Activated B cell treated with CpG ODN at 0.5 μM for 24 hours (primary cell): ENCODE measurements around the gene ABAT. TPM values are rescaled to one million over a fixed set of nuclear protein-coding genes. Genes with fewer than 3 reads are reported as not detected.

Experiments
- ATAC-seq: fragments of 200-7000 bp; cut with Tn5 transposase; one replicate; pipeline ENCODE4 v1.10.0; 2021; ENCODE audit warnings: low read depth, mild to moderate bottlenecking, moderate library complexity
- CTCF ChIA-PET: fragments of 350-600 bp; sonication (Branson Sonifier 250); formaldehyde crosslinking; loops from one replicate; lab custom pipeline; 2021; ENCODE audit warnings: antibody characterized with exemption; lab: Charles Lee
- POLR2A ChIA-PET: fragments of 350-600 bp; sonication (Branson Sonifier 250); formaldehyde crosslinking; loops from one replicate; lab custom pipeline; 2021; ENCODE audit warnings: antibody characterized with exemption; lab: Charles Lee
- DNase-seq: peaks from one replicate; pipeline ENCODE4 v3.0.0; 2022
- H3K27ac Mint-ChIP-seq: one replicate; pipeline ENCODE4 v1.8.0; 2020; ENCODE audit warnings: mixed read lengths
- H3K27me3 Mint-ChIP-seq: one replicate; pipeline ENCODE4 v1.8.0; 2021; ENCODE audit warnings: mixed read lengths
- H3K36me3 Mint-ChIP-seq: one replicate; pipeline ENCODE4 v1.8.0; 2021; ENCODE audit warnings: low read depth, mixed read lengths
- H3K4me1 Mint-ChIP-seq: one replicate; pipeline ENCODE4 v1.8.0; 2021; ENCODE audit warnings: mixed read lengths
- H3K4me3 Mint-ChIP-seq: one replicate; pipeline ENCODE4 v1.8.0; 2020; ENCODE audit warnings: mild to moderate bottlenecking, mixed read lengths
- H3K9me3 Mint-ChIP-seq: one replicate; pipeline ENCODE4 v1.8.0; 2020; ENCODE audit warnings: mixed read lengths
- CTCF ChIP-seq: fragments of 200-600 bp; IDR thresholded peaks from one replicate; pipeline ENCODE4 v1.8.0; 2022; ENCODE audit warnings: antibody characterized with exemption, mild to moderate bottlenecking
- intact Hi-C: fragments of 100-400 bp; cut with micrococcal nuclease; formaldehyde crosslinking; loops from one replicate; pipeline ENCODE4 v1.15.1; 2024
- total RNA-seq: library from RNA; stranded (reverse); gene quantifications from 2 replicates; pipeline ENCODE4 v1.2.3, GENCODE V29; 2022

The ABAT gene
- total RNA-seq, 1 donor from 2014 or later: 13.2 TPM

GRCh38 chr16:8753416-8754054, 79.1 kb downstream of the ABAT start:
- no peak overlapping the region for H3K27ac Mint-ChIP-seq
- ATAC-seq (no peak), DNase-seq (no peak)
- TF ChIP-seq CTCF: no peak
- H3K4me1 Mint-ChIP-seq: no peaks in the 10 kb centered on the region
- no peak overlapping the region for H3K4me3 Mint-ChIP-seq
- no peaks in the 10 kb centered on the region for H3K27me3 Mint-ChIP-seq
- H3K36me3 Mint-ChIP-seq: peaks cover 45% of the 10 kb centered on the region
- intact Hi-C loops: no loop called here
- no peaks in the 10 kb centered on the region for H3K9me3 Mint-ChIP-seq
- ChIA-PET POLR2A (no interaction called here), CTCF (no interaction called here)

GRCh38 chr16:8756755-8757154, 82.3 kb downstream of the ABAT start:
- ATAC-seq (no peak), DNase-seq (no peak)
- no peaks in the 10 kb centered on the region for H3K9me3 Mint-ChIP-seq
- TF ChIP-seq CTCF: no peak
- no peaks in the 10 kb centered on the region for H3K4me1 Mint-ChIP-seq
- ChIA-PET POLR2A (no interaction called here), CTCF (no interaction called here)
- peaks cover 41% of the 10 kb centered on the region for H3K36me3 Mint-ChIP-seq
- no peak overlapping the region for H3K27ac Mint-ChIP-seq
- intact Hi-C loops: no loop called here
- H3K27me3 Mint-ChIP-seq: no peaks in the 10 kb centered on the region
- H3K4me3 Mint-ChIP-seq: no peak overlapping the region

- intact Hi-C loops: no loop called here
- no peak overlapping the region for H3K27ac Mint-ChIP-seq
- no peak for TF ChIP-seq CTCF
- ChIA-PET POLR2A (no interaction called here), CTCF (no interaction called here)
- no peak for ATAC-seq
- no peak for DNase-seq
- H3K36me3 Mint-ChIP-seq: peaks cover 36% of the 10 kb centered on the region
- no peak overlapping the region for H3K4me3 Mint-ChIP-seq
- H3K27me3 Mint-ChIP-seq: no peaks in the 10 kb centered on the region
- no peaks in the 10 kb centered on the region for H3K4me1 Mint-ChIP-seq
- no peaks in the 10 kb centered on the region for H3K9me3 Mint-ChIP-seq
These were observed 83.6 kb downstream of the ABAT start for GRCh38 chr16:8758022-8758421.

GRCh38 chr16:8760021-8760420, 85.6 kb downstream of the ABAT start:
- CTCF ChIA-PET: no interaction called here
- ATAC-seq (no peak), DNase-seq (no peak)
- Mint-ChIP-seq H3K4me3 (no peak overlapping the region), H3K4me1 (no peaks in the 10 kb centered on the region), H3K27me3 (no peaks in the 10 kb centered on the region), H3K9me3 (no peaks in the 10 kb centered on the region), H3K36me3 (peaks cover 39% of the 10 kb centered on the region), H3K27ac (no peak overlapping the region)
- POLR2A ChIA-PET: no interaction called here
- TF ChIP-seq CTCF: no peak
- intact Hi-C loops: no loop called here

GRCh38 chr16:8761078-8761477, 86.7 kb downstream of the ABAT start:
- DNase-seq (no peak), ATAC-seq (no peak)
- intact Hi-C loops: no loop called here
- Mint-ChIP-seq H3K27me3 (no peaks in the 10 kb centered on the region), H3K4me3 (no peak overlapping the region), H3K4me1 (no peaks in the 10 kb centered on the region), H3K9me3 (no peaks in the 10 kb centered on the region), H3K27ac (no peak overlapping the region), H3K36me3 (peaks cover 37% of the 10 kb centered on the region)
- POLR2A ChIA-PET: no interaction called here
- CTCF ChIA-PET: no interaction called here
- no peak for TF ChIP-seq CTCF
